ENCODE data around the gene MFSD6.

The MFSD6 gene

DNA sequence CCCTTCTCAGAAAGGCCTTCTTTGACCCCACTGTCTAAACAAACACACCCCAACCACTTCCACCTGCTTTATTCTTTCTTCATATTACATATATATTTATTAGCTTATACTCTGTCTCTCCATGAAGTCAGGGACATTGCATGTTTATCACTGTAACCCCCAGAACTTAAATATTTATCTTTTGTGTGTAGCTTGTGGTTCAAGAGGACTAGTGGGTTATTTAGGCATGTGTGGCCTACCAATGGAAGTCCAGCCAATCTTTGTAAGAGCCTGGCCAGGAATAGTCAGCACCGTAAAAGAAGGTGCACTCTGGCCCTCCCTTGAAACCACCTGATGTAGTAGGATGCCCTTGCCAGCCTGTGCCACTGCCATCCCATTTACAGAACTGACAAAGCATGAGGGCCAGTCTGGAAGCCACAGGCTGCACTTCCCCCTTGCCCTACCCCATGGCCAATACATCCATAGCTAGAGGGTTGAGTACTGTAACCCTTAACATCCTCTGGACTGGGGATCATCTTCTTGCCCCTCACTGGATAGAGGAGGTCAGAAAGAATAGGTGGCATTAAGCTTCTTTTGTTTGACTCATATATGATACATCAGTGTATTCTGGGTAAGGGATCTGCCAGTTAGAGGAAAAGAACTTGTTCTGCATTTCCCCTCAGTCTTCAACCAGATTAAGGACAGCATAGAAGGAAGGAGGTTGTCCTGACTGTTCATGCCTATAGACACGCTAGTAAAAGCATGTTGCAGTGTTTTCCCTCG is 121.5 kb downstream of the MFSD6 start:
- DNase-seq (ENCODE audit: low read depth in 2 of 2, low spot score in 1 of 2) = no peak

DNA sequence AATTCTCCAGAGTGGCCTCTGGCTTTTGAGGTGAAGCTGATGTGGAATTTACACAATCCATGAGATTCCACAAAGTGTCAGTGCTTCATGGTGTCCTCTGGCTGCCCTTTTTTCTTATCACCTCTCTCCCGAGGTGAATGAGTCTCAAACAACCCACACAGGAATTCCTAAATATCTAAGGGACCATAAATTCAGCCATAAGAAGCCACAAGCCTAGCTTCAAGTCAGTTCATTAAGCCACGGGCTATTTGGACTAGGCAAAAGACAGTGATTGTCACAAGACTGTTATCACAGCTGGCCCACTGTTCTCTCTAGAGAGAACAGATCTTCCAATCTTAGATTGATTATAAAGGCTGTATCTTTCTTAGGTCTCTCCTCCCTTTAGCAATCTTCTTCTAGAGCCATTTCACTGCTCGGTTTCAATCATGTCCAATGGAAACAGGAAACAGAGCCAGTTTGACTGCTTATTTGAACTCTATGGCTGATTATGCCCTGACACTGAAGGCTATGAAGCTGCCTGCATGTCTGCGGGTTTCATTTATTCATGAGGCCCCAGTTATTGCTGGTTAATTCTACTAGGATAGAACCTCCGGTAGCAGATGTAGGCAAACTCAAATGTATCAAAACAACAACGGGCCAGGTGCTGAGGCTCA is 122.2 kb downstream of the MFSD6 start:
- DNase-seq (ENCODE audit: low read depth in 2 of 2, low spot score in 1 of 2) = no peak

DNA sequence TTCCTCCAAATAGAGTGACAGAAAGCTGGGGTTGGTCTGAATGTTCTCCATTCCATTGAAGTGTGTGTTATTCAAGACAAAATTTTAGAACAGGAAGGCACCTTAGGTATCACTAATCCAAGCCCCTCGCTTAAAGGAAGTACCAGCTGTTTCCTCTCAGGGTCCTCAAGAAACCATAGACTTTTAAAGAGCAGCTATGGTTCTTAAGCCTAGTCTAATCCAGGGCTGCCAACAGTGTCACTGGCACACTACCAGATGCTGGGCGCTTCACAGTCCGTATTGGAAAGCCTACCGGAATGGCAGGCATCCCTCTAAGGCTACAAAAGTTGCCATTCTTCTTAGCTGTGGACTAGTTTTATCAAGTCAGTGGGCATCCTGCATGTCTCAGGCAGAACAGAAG is 124.4 kb downstream of the MFSD6 start:
- no peak for DNase-seq (ENCODE audit: low read depth in 2 of 2, low spot score in 1 of 2)

DNA sequence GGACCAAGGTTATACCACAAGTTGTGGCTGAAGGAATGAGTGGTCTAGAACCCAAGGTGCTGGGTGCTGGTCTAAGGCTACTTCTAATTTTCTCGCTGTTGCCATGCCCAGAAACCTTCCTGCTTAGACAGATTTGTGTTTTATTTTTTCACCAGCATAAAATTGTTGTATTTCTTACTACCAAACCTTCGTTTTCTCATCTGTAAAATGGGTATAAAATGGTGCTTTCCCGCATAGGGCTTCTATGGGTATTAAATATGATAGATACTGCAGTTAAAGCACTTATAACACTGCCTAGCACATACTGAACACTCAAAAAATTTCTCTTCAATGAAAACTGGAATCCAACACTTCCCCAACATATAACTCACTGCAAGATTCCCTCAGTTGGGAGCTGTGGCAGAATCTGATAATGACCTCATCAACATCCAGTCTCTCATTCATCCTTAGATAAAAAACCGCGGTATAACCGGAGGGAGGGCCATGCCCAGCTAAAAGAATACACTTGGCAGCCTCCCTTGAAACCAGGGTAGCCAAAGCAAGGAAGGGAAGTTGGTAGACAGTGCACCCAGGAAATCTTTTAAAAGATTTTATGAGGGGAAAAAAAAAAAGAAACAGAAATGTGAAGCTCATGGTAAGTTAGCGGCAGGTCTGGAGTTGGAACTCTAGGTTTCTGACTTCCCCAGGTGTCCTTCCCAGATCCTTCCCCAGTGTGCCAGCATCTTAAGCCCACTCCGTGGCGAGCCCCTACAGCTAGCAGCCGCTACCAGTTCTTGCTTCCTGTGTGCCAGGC is 125.2 kb downstream of the MFSD6 start:
- DNase-seq (ENCODE audit: low read depth in 2 of 2, low spot score in 1 of 2) = no peak

DNA sequence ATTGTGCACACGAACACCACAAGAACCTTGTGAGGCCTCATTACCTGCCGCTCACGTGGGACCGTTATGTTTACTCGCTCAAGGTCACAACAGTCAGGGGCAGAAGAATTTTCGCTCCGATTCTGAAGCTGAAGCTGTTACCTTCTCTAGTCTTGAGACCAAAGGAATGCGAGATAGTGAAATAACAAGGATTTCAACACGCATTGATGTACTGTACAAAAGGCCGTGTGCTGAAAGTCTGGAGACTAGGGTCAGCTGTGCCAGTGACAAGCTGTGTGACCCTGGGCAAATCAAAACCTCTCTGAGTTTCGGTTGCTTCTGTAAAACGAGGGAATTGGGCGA is 125.8 kb downstream of the MFSD6 start:
- DNase-seq (ENCODE audit: low read depth in 2 of 2, low spot score in 1 of 2) = peak in 1 of 2 donors; percentile 12

DNA sequence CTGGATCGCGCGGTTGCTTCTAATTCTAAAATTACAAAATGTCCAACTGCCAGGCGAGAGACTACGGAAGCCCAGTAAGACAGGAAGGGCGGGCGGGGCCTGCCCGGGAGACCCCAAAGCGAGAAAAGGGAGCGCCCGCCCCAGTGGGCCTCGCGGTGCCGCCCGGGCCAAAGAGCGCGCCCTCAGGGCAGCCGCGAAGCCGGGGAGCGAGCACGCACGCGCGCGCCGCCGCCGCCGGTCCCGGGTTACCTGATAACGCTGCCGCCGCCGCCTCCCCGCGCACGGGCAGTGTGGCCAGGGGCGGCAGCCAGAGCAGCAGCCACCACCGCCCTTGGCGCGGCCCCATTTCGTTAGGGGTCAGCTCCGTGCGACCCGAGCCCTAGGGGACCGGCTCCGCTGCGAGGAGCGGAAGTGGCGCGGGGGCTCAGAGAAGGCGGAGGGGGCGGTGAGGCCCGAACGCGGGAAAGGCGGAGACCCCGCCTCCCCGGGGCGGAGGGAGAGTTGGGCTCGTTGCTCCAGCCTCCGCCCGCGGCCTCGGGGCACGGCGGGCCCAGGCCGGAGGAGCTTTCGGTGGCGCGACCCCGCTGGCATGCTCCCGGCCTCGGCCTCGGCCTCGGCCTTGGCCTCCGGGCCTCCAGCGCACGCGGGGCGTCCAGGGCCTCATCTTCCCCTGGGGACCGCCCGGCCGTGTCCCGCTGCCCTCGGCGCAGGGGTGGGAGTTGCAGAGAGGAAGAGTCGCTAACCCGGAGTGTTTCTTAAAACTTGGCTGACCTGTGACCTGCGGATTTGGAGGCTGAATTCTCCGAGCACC is 126.4 kb downstream of the MFSD6 start, which contains the start of gene NEMP2:
Gene NEMP2 (minus strand): TSS at position 413 of the 811 bp plus-strand sequence. CDS start 67 bp downstream, at position 346.
- DNase-seq (ENCODE audit: low read depth in 2 of 2, low spot score in 1 of 2) = peak; percentile 45 to 74

DNA sequence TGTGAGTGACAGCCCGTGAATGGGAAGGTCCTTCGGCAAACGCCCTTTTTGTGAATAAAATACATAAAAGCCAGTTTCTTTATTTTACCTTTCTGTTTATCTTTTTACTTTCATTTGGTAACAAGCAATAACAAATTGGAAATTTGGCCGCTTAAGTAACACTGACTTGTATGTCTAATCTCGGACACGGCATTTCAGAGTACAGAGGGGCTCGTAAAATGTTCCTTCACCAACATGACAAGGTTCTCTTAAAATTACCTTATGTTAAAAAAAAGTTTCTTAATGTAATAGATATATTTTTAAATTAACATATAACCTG is 126.9 kb downstream of the MFSD6 start:
- DNase-seq (ENCODE audit: low read depth in 2 of 2, low spot score in 1 of 2) = no peak

DNA sequence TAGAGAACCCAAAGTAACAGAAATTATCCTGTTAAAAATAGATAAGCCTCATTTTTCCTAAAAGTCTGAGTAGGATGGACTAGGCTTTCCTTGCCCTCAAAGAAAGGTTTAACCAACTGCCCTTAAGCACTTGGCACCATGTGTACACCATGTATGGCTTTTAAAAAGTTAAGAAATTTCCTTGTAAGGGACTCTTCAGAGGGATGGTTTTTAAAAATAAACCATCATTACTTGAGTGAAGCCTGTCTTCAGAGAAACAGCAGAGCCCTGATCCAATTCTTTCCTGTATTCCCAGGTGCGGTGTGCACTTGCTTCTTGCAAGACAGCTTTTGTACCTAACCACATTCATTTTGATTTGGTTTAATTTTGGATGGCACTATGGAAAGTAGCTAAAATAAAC is 127.4 kb downstream of the MFSD6 start:
- DNase-seq (ENCODE audit: low read depth in 2 of 2, low spot score in 1 of 2) = no peak

DNA sequence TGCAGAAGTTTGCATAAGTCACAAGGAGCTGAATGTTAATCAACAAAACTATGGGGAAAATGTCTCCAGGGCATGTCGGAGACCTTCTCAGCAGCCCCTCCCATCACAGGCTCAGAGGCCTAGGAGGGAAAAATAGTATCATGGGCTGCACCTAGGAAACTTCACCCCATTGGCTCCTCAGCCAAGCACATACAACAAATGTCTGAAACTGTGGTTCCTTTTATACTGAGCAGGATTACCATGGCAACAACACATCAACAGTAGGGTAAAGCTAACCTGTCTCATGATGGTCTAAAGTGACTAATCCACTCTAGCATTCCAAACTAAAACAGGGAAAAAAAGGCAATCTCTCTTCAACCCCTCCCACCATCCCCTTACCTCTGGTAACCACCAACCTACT is 129.6 kb downstream of the MFSD6 start:
- DNase-seq (ENCODE audit: low read depth in 2 of 2, low spot score in 1 of 2) = no peak

DNA sequence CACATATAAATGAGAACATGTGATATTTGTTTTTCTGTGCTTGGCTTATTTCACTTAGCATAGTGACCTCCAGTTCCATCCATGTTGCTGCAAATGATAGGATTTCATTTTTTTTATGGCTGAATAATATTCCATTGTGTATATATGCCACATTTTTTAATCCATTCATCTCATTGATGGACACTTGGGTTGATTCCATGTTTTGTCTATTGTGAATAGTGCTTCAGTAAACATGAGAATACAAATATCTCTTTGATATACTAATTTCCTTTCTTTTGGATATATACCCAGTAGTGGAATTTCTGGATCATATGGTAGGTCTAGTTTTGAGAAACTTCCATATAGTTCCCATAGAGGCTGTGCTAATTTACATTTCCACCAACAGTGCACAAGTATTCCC is 130.0 kb downstream of the MFSD6 start:
- no peak for DNase-seq (ENCODE audit: low read depth in 2 of 2, low spot score in 1 of 2)

DNA sequence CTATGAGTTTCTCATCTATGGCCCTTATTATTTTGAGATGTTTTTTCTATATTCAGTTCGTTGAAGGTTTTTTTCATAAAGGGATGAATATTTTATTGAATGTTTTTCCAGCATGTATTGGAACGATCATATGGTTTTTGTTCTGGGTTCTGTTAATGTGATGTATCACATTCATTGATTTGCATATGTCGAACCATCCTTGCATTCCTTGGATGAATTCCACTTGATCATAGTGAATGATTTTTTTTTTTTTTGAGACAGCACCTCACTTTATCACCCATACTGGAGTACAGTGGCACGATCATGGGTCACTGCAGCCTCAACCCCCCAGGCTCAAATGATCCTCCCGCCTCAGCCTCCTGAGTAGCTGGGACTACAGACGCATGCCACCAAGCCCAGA is 131.9 kb downstream of the MFSD6 start:
- no peak for DNase-seq (ENCODE audit: low read depth in 2 of 2, low spot score in 1 of 2)

DNA sequence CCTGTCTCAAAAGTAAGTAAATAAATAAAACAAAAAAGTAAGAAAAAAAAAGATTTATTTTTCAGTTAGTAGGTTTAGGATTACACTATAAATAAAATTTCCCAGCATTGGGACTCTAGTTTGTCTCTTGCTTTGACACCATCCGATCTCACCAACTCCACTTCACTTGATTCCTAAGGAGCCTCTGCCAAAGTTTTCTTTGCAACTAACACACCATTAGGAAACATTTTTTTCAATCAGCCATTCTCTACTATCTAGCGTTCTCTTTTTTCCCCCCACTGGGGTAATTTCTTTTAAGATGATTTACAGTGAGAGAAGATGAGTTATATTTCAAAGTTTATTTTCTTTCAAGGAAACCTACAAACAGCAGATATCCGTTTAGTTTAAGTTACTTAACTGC is 136.9 kb downstream of the MFSD6 start:
- no peak for DNase-seq (ENCODE audit: low read depth in 2 of 2, low spot score in 1 of 2)

DNA sequence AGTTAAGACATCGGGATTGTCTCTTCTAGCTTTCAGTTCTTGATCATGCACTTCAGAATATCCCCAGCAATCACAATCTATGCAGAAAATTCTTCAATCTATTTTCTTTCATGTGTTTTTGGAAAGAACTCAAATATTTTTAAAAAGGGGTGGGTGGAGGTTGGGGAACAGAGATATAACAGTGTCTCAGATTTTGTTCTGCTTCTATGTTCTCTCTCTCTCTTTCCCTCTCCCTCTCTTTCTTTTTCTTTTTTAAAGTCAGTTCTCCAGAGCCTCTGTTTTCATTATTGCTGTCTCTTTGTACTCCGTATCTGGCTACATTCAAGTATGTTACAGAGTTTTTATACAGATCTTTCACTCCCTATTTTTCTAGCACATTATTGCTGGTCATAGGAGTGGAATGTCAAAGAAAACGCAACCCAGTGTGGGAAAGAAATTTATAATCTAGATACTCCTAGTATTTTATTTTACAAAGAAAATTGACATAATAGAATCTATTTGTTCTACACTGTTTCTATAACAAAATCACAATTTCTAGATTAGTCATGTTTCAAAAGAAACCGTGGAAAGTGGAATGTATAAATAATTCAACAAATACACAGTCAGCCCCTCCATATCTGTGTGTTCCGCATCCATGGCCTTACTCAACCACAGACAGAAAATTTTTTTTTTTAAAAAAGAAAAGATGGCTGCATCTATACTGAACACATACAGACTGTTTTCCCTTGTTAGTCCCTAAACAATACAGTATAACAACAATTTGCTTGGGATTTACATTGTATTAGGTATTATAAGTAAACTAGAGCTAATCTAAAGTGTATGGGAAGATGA is 137.6 kb downstream of the MFSD6 start:
- no peak for DNase-seq (ENCODE audit: low read depth in 2 of 2, low spot score in 1 of 2)

DNA sequence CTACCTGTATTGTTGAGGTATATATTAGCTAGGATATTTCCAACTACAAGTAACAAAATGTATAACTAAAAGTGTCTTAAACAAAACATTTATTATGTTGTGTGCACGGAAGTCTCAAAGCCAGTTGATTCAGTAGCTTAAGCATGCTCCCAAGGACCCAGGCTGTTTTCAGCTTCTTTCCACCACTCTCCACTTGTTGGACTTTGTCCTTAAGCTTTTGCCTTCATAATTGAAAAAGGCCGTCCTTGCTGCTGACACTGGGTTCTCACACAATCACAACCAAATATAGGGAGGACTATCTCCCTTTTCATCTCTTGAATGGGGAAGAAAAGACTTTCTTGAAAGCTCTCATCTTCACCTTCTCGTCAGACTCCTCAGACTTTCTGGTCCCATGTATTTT is 138.6 kb downstream of the MFSD6 start:
- DNase-seq (ENCODE audit: low read depth in 2 of 2, low spot score in 1 of 2) = no peak

DNA sequence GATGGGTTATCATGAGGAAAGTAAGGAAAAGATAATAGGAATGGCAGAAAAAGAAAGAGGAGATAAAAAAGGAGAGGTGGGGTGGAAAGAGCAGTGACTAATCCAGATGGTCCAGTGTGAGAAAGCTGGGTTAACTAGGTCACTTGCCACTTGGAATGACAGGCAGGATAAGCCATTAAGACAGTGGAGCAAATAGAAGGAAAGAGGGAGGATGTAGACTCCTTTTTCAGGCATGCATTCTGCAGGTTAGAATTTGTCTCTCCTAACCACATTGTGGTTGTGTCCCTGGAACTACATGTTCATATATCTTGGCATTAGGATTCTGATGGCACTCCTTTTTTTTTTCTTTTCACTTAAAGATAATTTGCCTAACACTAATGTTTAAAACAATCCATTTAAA is 139.7 kb downstream of the MFSD6 start:
- DNase-seq (ENCODE audit: low read depth in 2 of 2, low spot score in 1 of 2) = no peak

DNA sequence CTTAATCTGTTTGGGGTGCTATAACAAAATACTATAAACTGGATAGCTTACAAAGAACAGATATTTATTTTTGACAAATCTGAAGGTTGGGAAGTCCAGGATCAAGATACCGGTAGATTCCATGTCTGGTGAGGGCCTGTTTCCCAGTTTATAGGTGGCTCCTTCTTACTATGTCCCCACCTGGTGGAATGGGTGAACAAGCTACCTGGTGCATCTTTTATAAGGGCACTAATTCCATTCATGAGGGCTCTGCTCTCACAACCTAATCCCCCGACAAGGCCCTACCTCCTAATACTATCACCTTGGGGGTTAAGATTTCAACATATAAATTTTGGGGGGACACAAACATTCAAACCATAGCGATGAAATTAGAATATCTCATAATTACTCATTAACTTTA is 142.0 kb downstream of the MFSD6 start:
- no peak for DNase-seq (ENCODE audit: low read depth in 2 of 2, low spot score in 1 of 2)

Data from stimulated activated CD8-positive, alpha-beta memory T cell treated with anti-CD3 and anti-CD28 coated beads, Interleukin-4, amount 100 ng/mL, for 4 hours (primary cell).